NCI-H187 treated with DMSO at 0.1 percent for 48 hours (cell line): ENCODE measurements around the gene BAIAP2.

Experiments used
- DNase-seq: peaks from one replicate; lab custom pipeline; 2025; lab: John Stamatoyannopoulos, UW

BAIAP2 gene

GRCh38 chr17:81126281-81127132 lies 91.6 kb downstream of the BAIAP2 start:
- DNase-seq: no peak

DNA sequence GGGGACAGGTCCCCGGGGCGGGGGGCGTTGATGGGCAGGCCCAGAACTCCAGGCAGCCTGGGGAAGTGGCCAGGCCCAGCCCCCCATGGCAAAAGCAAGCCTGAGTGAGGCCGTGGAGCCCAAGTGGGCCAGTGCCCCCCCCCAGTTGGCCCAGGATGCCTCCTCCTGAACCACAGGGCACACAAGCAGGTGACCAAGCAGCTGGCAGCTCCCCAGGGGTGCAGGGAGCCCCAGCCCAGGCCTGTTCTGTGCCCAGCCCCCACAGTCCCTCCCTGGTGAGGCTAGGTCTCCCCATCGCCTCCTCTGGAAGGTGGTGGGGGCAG lies 92.1 kb downstream of the BAIAP2 start:
- DNase-seq: no peak

- no peak for DNase-seq
These were observed 92.7 kb downstream of the BAIAP2 start for GRCh38 chr17:81127526-81128177.

DNA sequence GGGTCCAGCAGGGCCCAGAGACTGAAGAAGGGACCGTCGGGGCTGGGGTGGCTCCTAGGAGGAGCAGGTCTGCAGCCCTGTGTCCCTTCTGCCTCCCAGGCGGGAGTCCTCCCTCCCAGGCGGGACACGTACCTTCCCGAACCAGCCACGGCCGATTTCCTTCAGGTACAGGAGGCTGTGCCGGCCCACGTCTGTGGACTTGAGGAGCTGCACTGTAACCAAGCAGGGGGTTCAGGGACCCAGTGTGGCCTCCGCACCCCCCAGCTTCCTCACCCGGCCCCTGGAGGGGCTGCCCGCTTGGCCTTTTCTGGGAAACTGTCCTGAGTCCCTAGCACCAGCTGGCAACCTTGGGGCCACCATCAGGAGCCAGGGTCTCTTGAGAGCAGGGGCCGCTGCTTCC lies 93.4 kb downstream of the BAIAP2 start:
- no peak for DNase-seq

- DNase-seq: no peak
These were observed 93.8 kb downstream of the BAIAP2 start for GRCh38 chr17:81128774-81129173.

- no peak for DNase-seq
These were observed 94.3 kb downstream of the BAIAP2 start for GRCh38 chr17:81129289-81129688.

- DNase-seq: no peak
These were observed 94.9 kb downstream of the BAIAP2 start for GRCh38 chr17:81129711-81130367.

DNA sequence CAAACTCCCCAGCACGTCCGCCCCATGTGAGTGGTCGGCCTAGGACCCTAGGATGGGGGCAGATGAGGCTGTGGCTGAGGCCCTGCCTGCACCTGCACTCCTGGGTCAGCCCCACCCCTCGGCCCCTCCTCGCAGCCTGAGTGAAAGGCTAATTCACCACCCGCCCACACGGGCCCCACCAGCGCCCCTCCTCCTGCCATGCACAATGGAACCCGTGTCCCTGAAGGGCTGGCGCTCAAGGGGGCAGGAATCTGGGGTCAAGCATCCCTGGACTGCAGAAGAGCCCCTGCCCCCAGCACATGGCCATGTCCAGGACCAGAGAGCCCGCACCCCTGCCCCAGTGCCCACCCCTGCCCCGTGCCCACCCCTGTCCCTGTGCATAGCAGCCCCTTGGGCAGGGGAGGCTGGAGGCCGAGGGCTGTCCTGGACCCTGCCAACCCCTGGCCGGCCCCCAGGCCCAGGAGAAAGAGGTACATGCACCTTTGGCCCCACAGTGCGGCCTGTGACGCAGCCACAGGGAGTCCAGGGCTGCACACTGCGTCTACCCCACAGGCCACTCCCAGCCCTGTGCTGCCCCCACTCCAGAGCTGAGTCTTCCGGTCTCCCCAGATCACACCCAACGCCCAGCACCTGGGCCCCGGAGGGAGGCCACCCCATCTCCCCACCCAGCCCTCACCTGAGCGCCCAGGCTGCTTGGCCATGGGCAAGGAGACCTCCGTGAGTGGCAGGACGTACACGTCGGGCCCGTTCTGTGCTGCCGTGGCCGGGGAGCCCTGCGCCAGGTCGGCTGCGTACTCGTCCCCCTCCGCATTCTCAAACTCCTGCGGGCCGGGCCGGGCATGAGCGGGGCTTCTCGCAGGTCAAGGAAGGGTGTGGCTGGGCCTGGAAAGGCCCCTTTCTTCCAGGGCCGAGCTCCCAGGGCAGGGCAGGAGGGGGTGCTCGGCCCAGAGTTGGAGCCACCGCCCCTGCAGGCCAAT lies 95.7 kb downstream of the BAIAP2 start:
- DNase-seq: no peak

DNA sequence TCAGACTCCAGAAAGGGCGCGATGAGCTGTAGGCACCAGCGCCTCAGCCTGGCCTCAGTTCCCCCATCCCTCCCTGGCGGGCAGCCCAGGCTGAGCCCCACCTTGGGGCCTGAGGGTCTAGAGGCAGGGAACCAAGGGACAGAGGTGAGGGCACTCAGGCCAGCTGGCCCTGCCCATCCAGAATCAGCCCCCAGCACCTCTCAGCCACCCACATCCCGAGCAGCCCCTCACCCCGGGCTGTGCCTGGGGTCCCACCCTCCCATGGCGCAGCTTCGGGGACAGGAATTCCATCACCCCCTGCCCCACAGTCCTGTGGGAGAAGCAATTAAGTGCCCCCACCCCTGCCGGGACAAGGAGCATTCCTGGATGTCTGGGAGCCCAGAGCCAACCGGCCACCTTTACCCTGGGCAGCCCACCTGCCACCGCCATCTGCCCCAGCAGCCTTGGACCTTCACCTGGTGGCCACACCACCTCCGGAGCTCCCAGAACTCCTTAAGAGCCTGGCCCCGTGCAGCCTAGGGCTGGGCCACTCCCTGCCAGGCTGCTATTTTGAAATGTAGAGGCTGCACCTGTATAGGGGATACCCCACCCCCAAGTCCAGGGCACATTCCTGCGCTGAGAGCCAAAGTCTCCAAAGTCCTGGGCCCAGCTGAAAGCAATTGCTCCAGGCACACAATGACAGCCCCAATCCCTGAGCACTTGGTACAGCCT lies 96.7 kb downstream of the BAIAP2 start:
- no peak for DNase-seq

DNA sequence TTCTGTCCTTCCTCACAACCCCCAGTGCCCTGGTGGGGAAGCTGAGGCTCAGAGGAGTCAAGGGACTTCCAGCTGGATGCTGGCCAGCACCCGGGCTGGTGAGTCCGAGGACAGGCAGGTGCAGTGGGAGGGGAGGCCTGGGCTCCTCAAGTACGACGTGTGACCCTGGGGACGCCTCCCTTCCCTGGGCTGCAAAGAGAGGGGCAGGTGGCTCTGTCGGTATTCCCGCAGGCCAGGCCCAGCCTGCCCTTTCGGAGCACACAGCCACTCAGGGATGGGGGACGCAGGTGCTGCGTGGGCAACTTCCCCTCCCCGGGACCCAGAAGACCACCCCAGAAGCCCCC lies 97.2 kb downstream of the BAIAP2 start:
- DNase-seq: no peak

DNA sequence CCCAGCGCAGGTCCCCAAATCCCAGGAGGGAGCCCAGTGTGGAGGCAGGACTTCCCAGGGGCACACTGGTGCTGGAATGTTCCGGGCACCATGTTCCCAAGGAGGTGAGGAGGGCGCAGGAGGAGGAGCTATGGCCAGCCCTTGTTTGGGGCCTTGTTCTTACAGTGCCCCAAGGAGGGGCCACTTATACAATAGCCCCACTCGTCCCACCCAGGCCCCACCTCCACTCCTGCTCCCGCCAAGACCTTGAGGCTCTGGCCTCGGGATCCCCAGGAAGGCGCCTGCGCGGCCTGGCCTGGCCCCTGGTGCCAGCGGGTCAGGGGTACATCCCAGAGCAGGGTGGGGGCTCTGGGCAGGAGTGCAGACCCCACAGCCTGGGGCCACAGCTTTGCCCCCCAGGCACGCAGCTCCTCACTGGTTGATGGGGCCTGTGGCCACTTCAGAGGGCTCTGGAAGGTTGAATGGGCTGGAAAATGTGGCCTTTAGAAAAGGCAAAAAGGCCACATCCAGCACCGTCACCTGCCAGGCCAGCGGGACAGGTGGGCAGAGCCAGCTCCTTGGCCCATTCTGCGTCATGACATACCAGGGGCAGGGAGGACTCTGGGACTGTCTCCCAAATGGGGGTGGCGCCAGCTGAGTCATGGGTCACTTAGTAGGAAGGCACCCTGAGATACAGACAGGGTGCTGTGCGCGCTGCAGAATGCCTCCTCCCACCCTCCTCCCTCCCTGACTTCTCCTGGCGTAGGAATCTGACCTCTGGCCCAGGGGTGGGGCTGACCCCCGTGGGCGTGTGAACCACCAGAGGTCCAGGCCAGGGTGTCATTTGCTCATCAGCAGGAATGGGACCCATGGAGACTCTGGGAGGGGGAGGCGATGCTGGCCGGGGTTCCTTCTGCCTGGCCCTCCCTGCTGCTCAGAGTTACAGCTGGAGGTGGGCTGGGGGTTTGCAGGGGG lies 98.1 kb downstream of the BAIAP2 start:
- no peak for DNase-seq

- no peak for DNase-seq
These were observed 99.3 kb downstream of the BAIAP2 start for GRCh38 chr17:81134064-81134781.

DNA sequence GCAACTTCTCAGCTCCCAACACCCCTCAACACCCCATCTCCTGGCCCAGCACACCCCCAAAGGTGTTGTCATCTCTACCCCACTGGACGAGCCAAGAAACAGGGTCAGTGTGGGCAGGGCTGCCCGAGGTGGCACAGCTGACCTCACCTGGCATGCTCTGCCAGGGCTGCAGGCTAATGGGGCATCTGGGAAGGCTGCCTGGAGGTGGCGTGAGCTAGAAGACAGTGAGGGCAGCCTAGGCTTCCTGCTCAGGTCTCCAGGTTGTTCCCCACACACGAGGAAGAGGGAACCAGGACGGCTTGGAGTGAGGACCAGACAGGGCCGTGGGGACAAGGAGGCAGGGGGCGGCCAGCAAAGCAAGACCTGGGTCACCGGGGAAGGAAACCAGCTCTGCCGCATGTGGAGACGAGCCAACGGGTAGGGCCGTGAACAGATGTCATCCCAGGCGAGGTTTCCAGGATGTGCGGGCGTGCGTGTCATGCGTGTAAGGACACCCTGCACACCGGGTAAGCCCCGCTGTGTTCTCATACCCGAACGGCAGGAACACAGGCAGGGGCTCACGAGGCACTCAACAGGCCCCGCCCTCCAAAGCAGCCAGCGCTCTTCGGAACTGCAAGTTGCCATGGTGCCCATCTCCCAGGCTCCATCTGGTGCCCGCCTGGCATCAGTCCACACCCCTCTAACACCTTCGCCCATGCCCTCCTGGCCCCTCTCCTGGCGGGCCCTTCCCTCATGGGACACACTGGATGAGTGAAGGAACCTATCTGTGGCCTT lies 100.7 kb downstream of the BAIAP2 start:
- no peak for DNase-seq

- no peak for DNase-seq
These were observed 101.4 kb downstream of the BAIAP2 start for GRCh38 chr17:81136366-81136765.

DNA sequence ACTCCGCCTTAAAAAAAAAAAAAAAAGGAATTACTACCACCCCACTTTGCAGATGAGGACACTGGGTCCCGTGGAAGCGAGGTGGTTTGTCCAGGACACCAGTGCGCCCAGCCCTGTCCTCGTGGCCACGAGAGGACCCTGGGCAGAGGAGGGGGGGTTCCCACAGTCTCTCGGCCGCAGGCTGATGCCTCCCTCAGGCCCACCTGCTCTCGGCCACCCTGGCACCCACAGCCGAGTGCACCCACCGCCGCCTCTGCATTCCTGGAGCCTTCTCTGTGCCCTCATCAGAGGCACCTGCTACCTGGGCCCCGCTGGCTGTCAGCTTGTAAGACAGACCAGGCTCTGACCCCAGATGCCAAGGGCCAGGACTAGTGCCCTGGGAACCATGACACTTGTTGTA lies 102.3 kb downstream of the BAIAP2 start:
- no peak for DNase-seq

- DNase-seq: no peak
These were observed 103.1 kb downstream of the BAIAP2 start for GRCh38 chr17:81138083-81138482.

- no peak for DNase-seq
These were observed 103.5 kb downstream of the BAIAP2 start for GRCh38 chr17:81138500-81138899.

GRCh38 chr17:81139428-81139827 lies 104.5 kb downstream of the BAIAP2 start:
- DNase-seq: no peak

- no peak for DNase-seq
These were observed 105.1 kb downstream of the BAIAP2 start for GRCh38 chr17:81140018-81140417.
